Mononuclear cell (primary cell): Measurements from ENCODE around the gene ABO. TPM values are rescaled to one million over a fixed set of nuclear protein-coding genes. Genes with fewer than 3 reads are reported as not detected.
"Not testable (repeated sequence)": the region's sequence is repeated elsewhere in the genome, so short reads cannot be mapped to it uniquely, and the experiment has no call there.

ENCODE experiments used
- H3K27me3 ChIP-seq: 2 replicates; pipeline ENCODE4 v1.6.0; 2011; ENCODE audit warnings: low read length, control low read depth; ENCODE audit not compliant: insufficient read depth
- H3K4me1 ChIP-seq: 2 replicates; pipeline ENCODE4 v1.5.1; 2011; ENCODE audit warnings: mild to moderate bottlenecking, low read length, control low read depth; ENCODE audit not compliant: insufficient read depth
- H3K4me3 ChIP-seq: 2 replicates; pipeline ENCODE4 v1.5.1; 2011; ENCODE audit warnings: mild to moderate bottlenecking, low read length, moderate library complexity
- H3K9me3 ChIP-seq: 2 replicates; pipeline ENCODE4 v1.5.1; 2011; ENCODE audit warnings: low read depth, mild to moderate bottlenecking, control low read depth, low read length
- total RNA-seq: library from RNA; depleted of rRNA; stranded (reverse); fragments of >200 nt; gene quantifications from one replicate; pipeline ENCODE4 v1.2.3, GENCODE V29; 2012

ABO gene
- total RNA-seq, 1 donor: 4.5 TPM

- Histone ChIP-seq H3K4me1 (no peaks in the 10 kb centered on the region), H3K4me3 (no peak overlapping the region), H3K9me3 (no peaks in the 10 kb centered on the region), H3K27me3 (no peaks in the 10 kb centered on the region)
These were observed 28.5 kb upstream of the ABO start for GRCh38 chr9:133303266-133304157.

- no peak overlapping the region for H3K4me3 ChIP-seq
- H3K4me1 ChIP-seq: no peaks in the 10 kb centered on the region
- no peaks in the 10 kb centered on the region for H3K9me3 ChIP-seq
- H3K27me3 ChIP-seq: no peaks in the 10 kb centered on the region
These were observed 26.5 kb upstream of the ABO start for GRCh38 chr9:133301253-133302230.

DNA sequence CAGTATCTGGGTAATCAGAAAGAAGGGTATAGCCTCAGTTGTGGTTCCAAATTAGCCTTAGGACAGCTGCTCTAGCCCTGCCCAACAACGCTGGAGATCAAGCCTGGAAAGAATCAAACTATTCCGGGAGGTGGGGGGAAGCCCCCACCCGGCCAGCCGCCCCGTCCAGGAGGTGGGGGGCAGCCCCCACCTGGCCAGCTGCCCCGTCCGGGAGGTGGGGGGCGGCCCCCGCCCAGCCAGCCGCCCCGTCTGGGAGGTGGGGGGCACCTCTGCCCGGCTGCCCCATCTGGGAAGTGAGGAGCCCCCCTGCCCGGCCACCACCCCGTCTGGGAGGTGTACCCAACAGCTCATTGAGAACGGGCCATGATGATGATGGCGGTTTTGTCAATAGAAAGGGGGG, 25.0 kb upstream of the ABO start:
- not testable (repeated sequence) for H3K9me3 ChIP-seq, H3K4me3 ChIP-seq, H3K27me3 ChIP-seq, H3K4me1 ChIP-seq

DNA sequence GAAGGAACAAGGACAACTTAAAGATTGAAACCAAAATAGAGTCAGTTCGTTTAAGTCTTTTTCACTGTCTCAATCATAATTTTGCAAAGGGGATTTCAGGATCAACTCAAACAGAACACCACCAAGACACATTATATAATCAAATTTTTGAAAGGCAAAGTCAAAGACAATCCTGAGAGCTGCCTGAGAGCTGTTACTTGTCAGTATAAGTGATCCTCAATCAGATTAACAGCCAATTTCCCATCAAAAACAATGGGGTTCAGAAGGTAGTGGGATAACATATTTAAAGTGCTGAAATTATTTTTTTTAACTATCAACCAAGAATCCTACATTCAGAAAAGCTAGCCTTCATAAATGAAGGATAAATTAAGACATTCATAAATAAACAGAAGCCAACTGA, 19.3 kb upstream of the ABO start:
- H3K27me3 ChIP-seq: peaks cover 3% of the 10 kb centered on the region
- no peaks in the 10 kb centered on the region for H3K4me1 ChIP-seq
- peaks cover 12% of the 10 kb centered on the region for H3K9me3 ChIP-seq
- H3K4me3 ChIP-seq: no peak overlapping the region

DNA sequence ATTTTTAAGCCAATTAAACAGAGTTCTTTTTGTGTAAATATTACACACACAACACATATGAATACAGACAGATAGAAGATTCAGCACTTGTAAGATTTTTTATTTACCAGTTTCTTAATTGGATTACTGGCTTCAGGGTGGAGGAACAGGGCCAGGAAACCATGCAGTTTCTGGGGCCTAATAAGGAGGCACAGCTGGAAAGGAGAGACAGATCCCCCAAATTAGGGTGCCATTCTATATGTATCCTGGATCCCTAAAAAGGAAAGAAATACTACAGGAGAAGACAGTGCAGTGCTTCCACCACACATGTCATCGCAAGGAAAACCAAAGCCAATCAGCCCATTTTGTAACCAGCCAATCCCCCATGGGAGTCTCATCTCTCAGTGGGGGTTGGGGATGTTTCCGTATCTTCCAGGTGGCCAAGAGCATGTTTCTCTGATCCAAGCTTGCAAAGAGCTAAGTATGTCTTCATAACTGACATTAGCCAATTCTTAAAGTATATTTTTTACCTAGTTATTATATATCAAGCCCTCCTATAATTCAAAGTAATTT, 15.8 kb upstream of the ABO start:
- peaks cover 3% of the 10 kb centered on the region for H3K27me3 ChIP-seq
- H3K4me3 ChIP-seq: no peak overlapping the region
- no peaks in the 10 kb centered on the region for H3K4me1 ChIP-seq

DNA sequence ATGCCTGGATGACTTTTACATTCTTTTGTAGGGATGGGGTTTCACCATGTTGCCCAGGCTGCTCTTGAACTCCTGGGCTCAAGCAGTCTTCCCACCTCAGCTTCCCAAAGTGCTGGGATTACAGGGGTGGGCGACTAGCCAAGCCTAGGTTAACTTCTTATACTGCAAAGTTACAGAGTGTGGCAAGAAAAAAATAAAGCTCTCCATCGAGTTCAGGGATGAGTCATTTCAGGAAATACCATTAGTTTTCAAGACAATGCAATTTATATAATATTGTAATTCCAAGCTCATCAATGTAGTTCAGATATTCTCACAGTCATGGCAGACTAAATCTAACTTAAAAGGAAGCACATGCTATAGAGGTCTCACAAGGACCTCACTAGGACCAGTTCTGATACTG, 11.5 kb upstream of the ABO start:
- Histone ChIP-seq H3K4me3 (no peak overlapping the region), H3K4me1 (no peaks in the 10 kb centered on the region), H3K27me3 (no peaks in the 10 kb centered on the region), H3K9me3 (peaks cover 12% of the 10 kb centered on the region)

More for the DNA sequence above, 15.8 kb upstream of the ABO start:
- H3K9me3 ChIP-seq: peaks cover 12% of the 10 kb centered on the region

- H3K4me3 ChIP-seq: no peak overlapping the region
- H3K27me3 ChIP-seq: no peaks in the 10 kb centered on the region
- peaks cover under 1% of the 10 kb centered on the region for H3K9me3 ChIP-seq
- no peaks in the 10 kb centered on the region for H3K4me1 ChIP-seq
These were observed 10.3 kb upstream of the ABO start for GRCh38 chr9:133285252-133285775.

GRCh38 chr9:133284362-133284761, 9.4 kb upstream of the ABO start:
- Histone ChIP-seq H3K27me3 (no peaks in the 10 kb centered on the region), H3K4me1 (no peaks in the 10 kb centered on the region), H3K9me3 (no peaks in the 10 kb centered on the region), H3K4me3 (no peak overlapping the region)

DNA sequence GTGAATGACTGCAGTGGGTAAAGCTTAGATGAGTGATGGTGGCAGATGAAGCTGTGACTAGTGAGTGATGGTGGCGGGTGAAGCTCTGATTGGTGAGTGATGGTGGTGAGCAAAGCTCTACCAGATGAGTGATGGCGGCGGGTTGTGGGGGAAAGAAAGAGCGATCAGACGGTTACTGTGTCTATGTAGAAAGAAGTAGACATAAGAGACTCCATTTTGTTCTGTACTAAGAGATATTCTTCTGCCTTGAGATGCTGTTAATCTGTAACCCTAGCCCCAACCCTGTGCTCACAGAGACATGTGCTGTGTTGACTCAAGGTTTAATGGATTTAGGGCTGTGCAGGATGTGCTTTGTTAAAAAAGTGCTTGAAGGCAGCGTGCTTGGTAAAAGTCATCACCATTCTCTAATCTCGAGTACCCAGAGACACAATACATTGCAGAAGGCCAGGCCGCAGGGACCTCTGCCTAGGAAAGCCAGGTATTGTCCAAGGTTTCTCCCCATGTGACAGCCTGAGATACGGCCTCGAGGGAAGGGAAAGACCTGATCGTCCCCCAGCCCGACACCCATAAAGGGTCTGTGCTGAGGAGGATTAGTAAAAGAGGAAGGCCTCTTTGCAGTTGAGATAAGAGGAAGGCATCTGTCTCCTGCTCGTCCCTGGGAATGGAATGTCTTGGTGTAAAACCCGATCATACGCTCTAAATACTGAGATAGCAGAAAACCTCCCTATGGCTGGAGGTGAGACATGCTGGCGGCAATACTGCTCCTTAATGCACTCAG, 8.4 kb upstream of the ABO start:
- not testable (repeated sequence) for H3K9me3 ChIP-seq, H3K27me3 ChIP-seq, H3K4me3 ChIP-seq, H3K4me1 ChIP-seq

GRCh38 chr9:133282464-133283238, 7.7 kb upstream of the ABO start:
- no peaks in the 10 kb centered on the region for H3K4me1 ChIP-seq
- H3K4me3 ChIP-seq: no peak overlapping the region
- H3K27me3 ChIP-seq: peaks cover under 1% of the 10 kb centered on the region
- no peaks in the 10 kb centered on the region for H3K9me3 ChIP-seq

- Histone ChIP-seq H3K9me3 (no peaks in the 10 kb centered on the region), H3K27me3 (peaks cover 16% of the 10 kb centered on the region), H3K4me3 (no peak overlapping the region), H3K4me1 (no peaks in the 10 kb centered on the region)
These were observed 5.4 kb upstream of the ABO start for GRCh38 chr9:133280392-133280791.

- H3K4me3 ChIP-seq: no peak overlapping the region
These were observed 3.4 kb upstream of the ABO start for GRCh38 chr9:133278161-133279114.

GRCh38 chr9:133277467-133277866, 2.5 kb upstream of the ABO start:
- Histone ChIP-seq H3K4me1 (no peaks in the 10 kb centered on the region), H3K9me3 (no peaks in the 10 kb centered on the region), H3K4me3 (no peak overlapping the region), H3K27me3 (peaks cover 24% of the 10 kb centered on the region)

More at GRCh38 chr9:133278161-133279114, 3.4 kb upstream of the ABO start:
- no peaks in the 10 kb centered on the region for H3K9me3 ChIP-seq
- H3K4me1 ChIP-seq: no peaks in the 10 kb centered on the region
- H3K27me3 ChIP-seq: peaks cover 24% of the 10 kb centered on the region
